Liver (tissue), 9 donors: Measurements from ENCODE around the gene HPD. TPM values are rescaled to one million over a fixed set of nuclear protein-coding genes. Genes with fewer than 3 reads are reported as not detected.

Experiments used
- DNase-seq: peaks from one replicate; pipeline ENCODE4 v3.0.0-alpha.2; 2017; ENCODE audit warnings: low spot score
- H3K27ac ChIP-seq, 2 donors: one replicate each; pipeline ENCODE4 v1.7.0; 2013; ENCODE audit warnings: inconsistent platforms in 2 of 2, low read length in 2 of 2, control low read depth in 1 of 2, low read depth in 1 of 2, mild to moderate bottlenecking in 1 of 2
- H3K27me3 ChIP-seq, 4 donors: one replicate each; pipeline versions ENCODE4 v1.6.1 to v1.7.0; 2013; ENCODE audit warnings: low read length in 3 of 4, inconsistent platforms in 1 of 4, mild to moderate bottlenecking in 1 of 4, moderate library complexity in 1 of 4; ENCODE audit not compliant: control insufficient read depth in 4 of 4, insufficient read depth in 4 of 4
- H3K36me3 ChIP-seq, 4 donors: one replicate each; pipeline versions ENCODE4 v1.6.1 to v1.7.0; 2013; ENCODE audit warnings: low read length in 3 of 4, mild to moderate bottlenecking in 3 of 4, low read depth in 1 of 4, moderate library complexity in 1 of 4; ENCODE audit not compliant: control insufficient read depth in 4 of 4, insufficient read depth in 3 of 4
- H3K4me1 ChIP-seq, 4 donors: one replicate each; pipeline versions ENCODE4 v1.6.1 to v1.7.0; 2013; ENCODE audit warnings: low read length in 3 of 4, mild to moderate bottlenecking in 3 of 4, moderate library complexity in 1 of 4; ENCODE audit not compliant: control insufficient read depth in 4 of 4, insufficient read depth in 4 of 4
- H3K4me3 ChIP-seq, 3 donors: one replicate each; pipeline versions ENCODE4 v1.6.1 to v1.7.0; 2013; ENCODE audit warnings: low read length in 3 of 3, control low read depth in 1 of 3, low read depth in 1 of 3, mild to moderate bottlenecking in 1 of 3
- H3K9ac ChIP-seq, 2 donors: one replicate each; pipeline ENCODE4 v1.7.0; 2013; ENCODE audit warnings: low read length in 2 of 2, mild to moderate bottlenecking in 2 of 2, moderate library complexity in 2 of 2, control low read depth in 1 of 2, low read depth in 1 of 2
- H3K9me3 ChIP-seq, 4 donors: one replicate each; pipeline versions ENCODE4 v1.6.1 to v1.7.0; 2013; ENCODE audit warnings: low read length in 3 of 4; ENCODE audit not compliant: control insufficient read depth in 4 of 4
- EGR1 ChIP-seq, 2 donors: IDR thresholded peaks; 2 replicates each; pipeline ENCODE4 v1.6.1; 2016 to 2018; ENCODE audit warnings: antibody characterized with exemption in 2 of 2, low read depth in 2 of 2
- FOXA1 ChIP-seq: IDR thresholded peaks from 2 replicates; pipeline ENCODE4 v1.6.1; 2016; ENCODE audit warnings: antibody characterized with exemption
- FOXA2 ChIP-seq: IDR thresholded peaks from 2 replicates; pipeline ENCODE4 v1.6.1; 2016; ENCODE audit warnings: antibody characterized with exemption
- GABPA ChIP-seq, 2 donors: IDR thresholded peaks in 1 of 2; conservative IDR thresholded peaks in 1 of 2; 2 replicates each; pipeline ENCODE4 v1.6.1; 2016; ENCODE audit warnings: antibody characterized with exemption in 2 of 2, mild to moderate bottlenecking in 1 of 2, moderate library complexity in 1 of 2
- HNF4A ChIP-seq, 2 donors: conservative IDR thresholded peaks; 2 replicates each; pipeline ENCODE4 v1.6.1; 2016; ENCODE audit warnings: antibody characterized with exemption in 2 of 2, mild to moderate bottlenecking in 2 of 2
- HNF4G ChIP-seq: IDR thresholded peaks from 2 replicates; pipeline ENCODE4 v1.6.1; 2016; ENCODE audit warnings: antibody characterized with exemption
- JUND ChIP-seq, 2 donors: IDR thresholded peaks; 2 replicates each; pipeline ENCODE4 v1.6.1; 2016; ENCODE audit warnings: antibody characterized with exemption in 2 of 2
- NR2F2 ChIP-seq: IDR thresholded peaks from 2 replicates; pipeline ENCODE4 v1.6.1; 2016; ENCODE audit warnings: antibody characterized with exemption
- RAD21 ChIP-seq, 2 donors: IDR thresholded peaks; 2 replicates each; pipeline ENCODE4 v1.6.1; 2016; ENCODE audit warnings: antibody characterized with exemption in 2 of 2, mild to moderate bottlenecking in 2 of 2
- RXRA ChIP-seq, 2 donors: IDR thresholded peaks; 2 replicates each; pipeline ENCODE4 v1.6.1; 2017 to 2018; ENCODE audit warnings: antibody characterized with exemption in 2 of 2, mild to moderate bottlenecking in 1 of 2
- SP1 ChIP-seq: IDR thresholded peaks from 2 replicates; pipeline ENCODE4 v1.6.1; 2018; ENCODE audit warnings: antibody characterized with exemption, mild to moderate bottlenecking
- TAF1 ChIP-seq: conservative IDR thresholded peaks from 2 replicates; pipeline ENCODE4 v1.6.1; 2016; ENCODE audit warnings: antibody characterized with exemption, mild to moderate bottlenecking
- YY1 ChIP-seq: IDR thresholded peaks from 2 replicates; pipeline ENCODE4 v1.6.1; 2016; ENCODE audit warnings: antibody characterized with exemption, mild to moderate bottlenecking
- WGBS: extraction: QIAGEN DNeasy Blood & Tissue Kit; methylation state at CpG from one replicate; pipeline ENCODE4 v1.1.7; 2013; 5-methylcytosine and 5-hydroxymethylcytosine counted together
- polyA plus RNA-seq, 2 donors: library from polyadenylated mRNA; stranded (reverse) in 1 of 2; unstranded in 1 of 2; fragments of 200-250 nt in 1 of 2; fragments of >200 nt in 1 of 2; fragmentation: Nextera tagmentation in 1 of 2; extraction: Ambion mirVana in 1 of 2; gene quantifications; one replicate each; pipeline versions ENCODE4 v1.2.1 to v1.2.3, GENCODE V29; 2013 to 2015
- total RNA-seq, 2 donors: library from RNA; depleted of rRNA; stranded (reverse); fragments of >200 nt; gene quantifications; one replicate each; pipeline ENCODE4 v1.2.3, GENCODE V29; 2014
- TF ChIP-seq, protein P1 (sequence below): IDR thresholded peaks from 2 replicates; pipeline ENCODE4 v1.6.1; 2016; ENCODE audit warnings: antibody characterized with exemption
- TF ChIP-seq, protein P2 (sequence below): IDR thresholded peaks from 2 replicates; pipeline ENCODE4 v1.6.1; 2016; ENCODE audit warnings: antibody characterized with exemption
- TF ChIP-seq, protein P3 (sequence below): IDR thresholded peaks from 2 replicates; pipeline ENCODE4 v1.6.1; 2016; ENCODE audit warnings: antibody characterized with exemption, mild to moderate bottlenecking
- TF ChIP-seq, protein P4 (sequence below): fragments of 150-350 bp; IDR thresholded peaks from 2 replicates; pipeline ENCODE4 v1.5.1; 2017; ENCODE audit warnings: improper control_type of control experiment, low read depth, low read length; ENCODE audit not compliant: missing input control
- TF ChIP-seq, protein P5 (sequence below): IDR thresholded peaks from 2 replicates; pipeline ENCODE4 v1.6.1; 2016; ENCODE audit warnings: antibody characterized with exemption
- donor health status: healthy.
- donor health status: healthy.
- donor health status: healthy.
- donor health status: healthy.
- donor health status: healthy.

HPD gene
- total and polyA plus RNA-seq, 4 donors = 31.3 to 812 (median 509) TPM

DNA sequence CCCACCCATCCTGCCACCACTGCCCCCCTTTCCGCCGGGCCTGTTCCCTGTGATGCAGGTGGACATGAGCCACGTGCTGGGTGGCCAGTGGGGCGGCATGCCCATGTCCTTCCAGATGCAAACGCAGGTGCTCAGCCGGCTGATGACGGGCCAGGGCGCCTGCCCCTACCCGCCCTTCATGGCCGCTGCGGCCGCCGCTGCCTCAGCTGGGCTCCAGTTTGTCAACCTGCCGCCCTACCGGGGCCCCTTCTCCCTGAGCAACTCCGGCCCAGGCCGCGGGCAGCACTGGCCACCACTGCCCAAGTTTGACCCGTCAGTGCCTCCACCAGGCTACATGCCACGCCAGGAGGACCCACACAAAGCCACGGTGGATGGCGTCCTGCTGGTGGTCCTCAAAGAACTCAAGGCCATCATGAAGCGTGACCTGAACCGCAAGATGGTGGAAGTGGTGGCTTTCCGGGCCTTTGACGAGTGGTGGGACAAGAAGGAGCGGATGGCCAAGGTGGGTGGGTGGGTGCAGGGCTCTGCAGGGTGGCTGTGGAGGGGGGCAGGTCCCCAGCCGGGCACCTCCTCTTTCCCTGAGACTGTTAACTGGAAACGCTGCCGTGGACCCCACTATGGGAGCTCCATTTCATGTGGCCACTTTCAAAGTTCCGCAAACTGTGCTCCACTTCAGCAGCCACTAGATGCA, 44.1 kb downstream of the HPD start:
- TF ChIP-seq JUND (IDR thresholded peaks at IDR 0.05) (no peak), YY1 (no peak), GABPA (IDR thresholded peaks at IDR 0.05 in 1 of 2, conservative IDR thresholded peaks at IDR 0.05 in 1 of 2) (no peak), NR2F2 (no peak), HNF4G (no peak), SP1 (no peak), FOXA1 (no peak)
- TF ChIP-seq, protein P1, sequence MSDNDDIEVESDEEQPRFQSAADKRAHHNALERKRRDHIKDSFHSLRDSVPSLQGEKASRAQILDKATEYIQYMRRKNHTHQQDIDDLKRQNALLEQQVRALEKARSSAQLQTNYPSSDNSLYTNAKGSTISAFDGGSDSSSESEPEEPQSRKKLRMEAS = no peak
- TF ChIP-seq, protein P2, sequence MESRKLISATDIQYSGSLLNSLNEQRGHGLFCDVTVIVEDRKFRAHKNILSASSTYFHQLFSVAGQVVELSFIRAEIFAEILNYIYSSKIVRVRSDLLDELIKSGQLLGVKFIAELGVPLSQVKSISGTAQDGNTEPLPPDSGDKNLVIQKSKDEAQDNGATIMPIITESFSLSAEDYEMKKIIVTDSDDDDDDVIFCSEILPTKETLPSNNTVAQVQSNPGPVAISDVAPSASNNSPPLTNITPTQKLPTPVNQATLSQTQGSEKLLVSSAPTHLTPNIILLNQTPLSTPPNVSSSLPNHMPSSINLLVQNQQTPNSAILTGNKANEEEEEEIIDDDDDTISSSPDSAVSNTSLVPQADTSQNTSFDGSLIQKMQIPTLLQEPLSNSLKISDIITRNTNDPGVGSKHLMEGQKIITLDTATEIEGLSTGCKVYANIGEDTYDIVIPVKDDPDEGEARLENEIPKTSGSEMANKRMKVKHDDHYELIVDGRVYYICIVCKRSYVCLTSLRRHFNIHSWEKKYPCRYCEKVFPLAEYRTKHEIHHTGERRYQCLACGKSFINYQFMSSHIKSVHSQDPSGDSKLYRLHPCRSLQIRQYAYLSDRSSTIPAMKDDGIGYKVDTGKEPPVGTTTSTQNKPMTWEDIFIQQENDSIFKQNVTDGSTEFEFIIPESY = no peak
- TF ChIP-seq, protein P3, sequence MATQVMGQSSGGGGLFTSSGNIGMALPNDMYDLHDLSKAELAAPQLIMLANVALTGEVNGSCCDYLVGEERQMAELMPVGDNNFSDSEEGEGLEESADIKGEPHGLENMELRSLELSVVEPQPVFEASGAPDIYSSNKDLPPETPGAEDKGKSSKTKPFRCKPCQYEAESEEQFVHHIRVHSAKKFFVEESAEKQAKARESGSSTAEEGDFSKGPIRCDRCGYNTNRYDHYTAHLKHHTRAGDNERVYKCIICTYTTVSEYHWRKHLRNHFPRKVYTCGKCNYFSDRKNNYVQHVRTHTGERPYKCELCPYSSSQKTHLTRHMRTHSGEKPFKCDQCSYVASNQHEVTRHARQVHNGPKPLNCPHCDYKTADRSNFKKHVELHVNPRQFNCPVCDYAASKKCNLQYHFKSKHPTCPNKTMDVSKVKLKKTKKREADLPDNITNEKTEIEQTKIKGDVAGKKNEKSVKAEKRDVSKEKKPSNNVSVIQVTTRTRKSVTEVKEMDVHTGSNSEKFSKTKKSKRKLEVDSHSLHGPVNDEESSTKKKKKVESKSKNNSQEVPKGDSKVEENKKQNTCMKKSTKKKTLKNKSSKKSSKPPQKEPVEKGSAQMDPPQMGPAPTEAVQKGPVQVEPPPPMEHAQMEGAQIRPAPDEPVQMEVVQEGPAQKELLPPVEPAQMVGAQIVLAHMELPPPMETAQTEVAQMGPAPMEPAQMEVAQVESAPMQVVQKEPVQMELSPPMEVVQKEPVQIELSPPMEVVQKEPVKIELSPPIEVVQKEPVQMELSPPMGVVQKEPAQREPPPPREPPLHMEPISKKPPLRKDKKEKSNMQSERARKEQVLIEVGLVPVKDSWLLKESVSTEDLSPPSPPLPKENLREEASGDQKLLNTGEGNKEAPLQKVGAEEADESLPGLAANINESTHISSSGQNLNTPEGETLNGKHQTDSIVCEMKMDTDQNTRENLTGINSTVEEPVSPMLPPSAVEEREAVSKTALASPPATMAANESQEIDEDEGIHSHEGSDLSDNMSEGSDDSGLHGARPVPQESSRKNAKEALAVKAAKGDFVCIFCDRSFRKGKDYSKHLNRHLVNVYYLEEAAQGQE = no peak
- WGBS = 94% methylated on average over 31 of the region's 31 CpGs
- H3K27ac ChIP-seq = no peak overlapping the region
- peaks cover 29 to 54% (median 38%) of the 10 kb centered on the region in 4 donors for H3K36me3 ChIP-seq
- peaks cover 7 to 40% (median 31%) of the 10 kb centered on the region in 4 donors for H3K4me1 ChIP-seq
- no peaks in the 10 kb centered on the region for H3K27me3 ChIP-seq
- H3K9ac ChIP-seq = no peak overlapping the region
- no peaks in the 10 kb centered on the region for H3K9me3 ChIP-seq
- no peak overlapping the region for H3K4me3 ChIP-seq
- no peak for DNase-seq

DNA sequence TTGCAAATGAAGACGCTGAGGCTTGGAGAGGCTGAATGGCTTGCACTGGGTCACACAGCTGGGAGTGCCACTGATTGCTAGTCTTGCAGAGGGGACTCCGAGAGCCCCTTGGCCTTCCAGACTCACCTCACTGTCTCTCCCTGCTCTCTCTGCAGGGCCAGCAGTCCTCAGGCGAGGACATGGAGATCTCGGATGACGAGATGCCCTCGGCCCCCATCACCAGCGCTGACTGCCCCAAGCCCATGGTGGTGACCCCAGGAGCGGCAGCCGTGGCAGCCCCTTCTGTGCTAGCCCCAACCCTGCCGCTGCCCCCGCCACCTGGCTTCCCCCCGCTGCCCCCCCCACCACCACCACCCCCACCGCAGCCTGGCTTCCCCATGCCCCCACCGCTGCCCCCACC, 44.7 kb downstream of the HPD start:
- Histone ChIP-seq H3K36me3 (peaks cover 28 to 52% (median 37%) of the 10 kb centered on the region in 4 donors), H3K4me3 (no peak overlapping the region), H3K4me1 (peaks cover 7 to 45% (median 31%) of the 10 kb centered on the region in 4 donors), H3K27me3 (no peaks in the 10 kb centered on the region), H3K9ac (no peak overlapping the region), H3K27ac (no peak overlapping the region), H3K9me3 (no peaks in the 10 kb centered on the region)
- 93% methylated on average over 14 of the region's 14 CpGs for WGBS
- DNase-seq = no peak
- TF ChIP-seq SP1 (no peak), YY1 (no peak), FOXA1 (no peak), JUND (IDR thresholded peaks at IDR 0.05) (no peak), FOXA2 (no peak), TAF1 (no peak), EGR1 (IDR thresholded peaks at IDR 0.05; ENCODE audit: low read depth in 2 of 2) (no peak), GABPA (IDR thresholded peaks at IDR 0.05 in 1 of 2, conservative IDR thresholded peaks at IDR 0.05 in 1 of 2) (no peak), RXRA (IDR thresholded peaks at IDR 0.05) (no peak), HNF4G (no peak), HNF4A (conservative IDR thresholded peaks at IDR 0.05) (no peak), RAD21 (IDR thresholded peaks at IDR 0.05) (no peak)
- TF ChIP-seq, protein P2 = no peak
- TF ChIP-seq, protein P1 = no peak
- TF ChIP-seq, protein P4, sequence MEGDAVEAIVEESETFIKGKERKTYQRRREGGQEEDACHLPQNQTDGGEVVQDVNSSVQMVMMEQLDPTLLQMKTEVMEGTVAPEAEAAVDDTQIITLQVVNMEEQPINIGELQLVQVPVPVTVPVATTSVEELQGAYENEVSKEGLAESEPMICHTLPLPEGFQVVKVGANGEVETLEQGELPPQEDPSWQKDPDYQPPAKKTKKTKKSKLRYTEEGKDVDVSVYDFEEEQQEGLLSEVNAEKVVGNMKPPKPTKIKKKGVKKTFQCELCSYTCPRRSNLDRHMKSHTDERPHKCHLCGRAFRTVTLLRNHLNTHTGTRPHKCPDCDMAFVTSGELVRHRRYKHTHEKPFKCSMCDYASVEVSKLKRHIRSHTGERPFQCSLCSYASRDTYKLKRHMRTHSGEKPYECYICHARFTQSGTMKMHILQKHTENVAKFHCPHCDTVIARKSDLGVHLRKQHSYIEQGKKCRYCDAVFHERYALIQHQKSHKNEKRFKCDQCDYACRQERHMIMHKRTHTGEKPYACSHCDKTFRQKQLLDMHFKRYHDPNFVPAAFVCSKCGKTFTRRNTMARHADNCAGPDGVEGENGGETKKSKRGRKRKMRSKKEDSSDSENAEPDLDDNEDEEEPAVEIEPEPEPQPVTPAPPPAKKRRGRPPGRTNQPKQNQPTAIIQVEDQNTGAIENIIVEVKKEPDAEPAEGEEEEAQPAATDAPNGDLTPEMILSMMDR = no peak
- TF ChIP-seq, protein P5, sequence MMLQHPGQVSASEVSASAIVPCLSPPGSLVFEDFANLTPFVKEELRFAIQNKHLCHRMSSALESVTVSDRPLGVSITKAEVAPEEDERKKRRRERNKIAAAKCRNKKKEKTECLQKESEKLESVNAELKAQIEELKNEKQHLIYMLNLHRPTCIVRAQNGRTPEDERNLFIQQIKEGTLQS = no peak
